ENCODE data around the gene TMEM108.

GRCh38 chr3:133386876-133387275, 348.7 kb downstream of the TMEM108 start:
- TF ChIP-seq POU6F1 (CRISPR knock-in tag; IDR thresholded peaks at IDR 0.05; ENCODE audit: borderline replicate concordance, low read depth): no peak
- TF ChIP-seq ZFP3 (CRISPR knock-in tag; IDR thresholded peaks at IDR 0.05): no peak
- TF ChIP-seq ARNTL (CRISPR knock-in tag; IDR thresholded peaks at IDR 0.05; ENCODE audit: borderline replicate concordance, low read depth): no peak
- TF ChIP-seq CSDC2 (CRISPR knock-in tag; IDR thresholded peaks at IDR 0.05): no peak
- TF ChIP-seq PPARA (CRISPR knock-in tag; IDR thresholded peaks at IDR 0.05; ENCODE audit: borderline replicate concordance): no peak
- no peak for TF ChIP-seq ZNF70 (CRISPR knock-in tag; IDR thresholded peaks at IDR 0.05)
- TF ChIP-seq ISL1 (CRISPR knock-in tag; IDR thresholded peaks at IDR 0.05): no peak
- no peak for TF ChIP-seq CSRNP3 (CRISPR knock-in tag; IDR thresholded peaks at IDR 0.05)
- no peak for TF ChIP-seq TOX (CRISPR knock-in tag; IDR thresholded peaks at IDR 0.05; ENCODE audit: borderline replicate concordance)
- TF ChIP-seq ZNF8 (CRISPR knock-in tag; IDR thresholded peaks at IDR 0.05): no peak
- no peak for TF ChIP-seq CREB5 (CRISPR knock-in tag; IDR thresholded peaks at IDR 0.05; ENCODE audit: low read depth)
- TF ChIP-seq OSR1 (CRISPR knock-in tag; IDR thresholded peaks at IDR 0.05): no peak
- TF ChIP-seq RARB (CRISPR knock-in tag; IDR thresholded peaks at IDR 0.05): no peak
